ENCODE data around the gene GDF15.
A peak's percentile ranks its signal among the peaks of the same experiment; 100 is the strongest.

GDF15 gene

DNA sequence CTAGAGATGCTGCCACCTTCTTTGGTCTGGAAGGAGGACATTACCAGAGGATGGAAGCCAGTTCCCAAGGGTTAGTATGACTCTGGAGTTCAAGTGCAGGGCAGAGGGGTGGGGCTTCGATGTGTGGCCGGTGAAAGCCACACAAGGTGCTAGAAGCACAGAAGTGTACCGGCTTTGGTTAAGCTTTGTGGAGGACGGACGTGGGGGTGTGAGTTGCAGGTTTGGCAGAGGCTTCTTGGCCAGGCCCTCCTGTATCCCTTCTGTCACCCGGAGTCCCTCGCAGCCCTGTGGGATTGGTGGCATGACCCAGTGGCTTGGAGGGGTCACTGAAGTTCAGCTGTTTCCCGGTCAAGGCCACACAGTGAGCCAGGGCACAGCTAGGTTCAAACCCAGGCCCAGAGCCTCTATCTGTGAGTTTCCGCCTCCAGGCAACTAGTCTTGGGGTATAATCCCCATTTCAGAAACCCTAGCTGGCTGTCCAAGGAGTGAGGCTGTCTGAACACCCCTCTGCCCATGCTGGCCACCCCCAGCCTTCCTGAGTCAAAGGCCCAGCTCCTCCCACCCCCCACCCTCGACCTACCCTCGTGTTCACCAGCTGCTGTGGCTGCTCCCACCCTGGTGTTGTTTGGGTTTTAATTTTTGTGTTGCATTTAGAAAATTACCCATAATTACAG is 28.7 kb downstream of the GDF15 start:
- Histone ChIP-seq H3K36me3 (replicated peaks; ENCODE audit: insufficient read depth, low read length) (no peaks in the 10 kb centered on the region), H4K20me1 (ENCODE audit: insufficient read depth, low read length) (no peaks in the 10 kb centered on the region), H3K4me2 (ENCODE audit: low read depth, low read length) (no peak overlapping the region), H3K79me2 (ENCODE audit: low read length) (no peaks in the 10 kb centered on the region), H3K9ac (ENCODE audit: low read length) (no peak overlapping the region), H3K9me2 (replicated peaks; ENCODE audit: insufficient read depth, low read length) (no peaks in the 10 kb centered on the region), H3F3A (ENCODE audit: insufficient read depth, low read length) (peaks cover 10% of the 10 kb centered on the region), H2AFZ (ENCODE audit: low read length) (no peak overlapping the region), H3K27me3 (replicated peaks; ENCODE audit: insufficient read depth, low read length) (peaks cover 73% of the 10 kb centered on the region), H3K4me1 (ENCODE audit: low read length) (peaks cover 6% of the 10 kb centered on the region), H3K4me3 (ENCODE audit: low read length) (no peak overlapping the region), H3K9me3 (replicated peaks; ENCODE audit: insufficient read depth, low read length) (no peaks in the 10 kb centered on the region), H3K27ac (ENCODE audit: low read length) (no peak overlapping the region)
- TF ChIP-seq, protein P1, sequence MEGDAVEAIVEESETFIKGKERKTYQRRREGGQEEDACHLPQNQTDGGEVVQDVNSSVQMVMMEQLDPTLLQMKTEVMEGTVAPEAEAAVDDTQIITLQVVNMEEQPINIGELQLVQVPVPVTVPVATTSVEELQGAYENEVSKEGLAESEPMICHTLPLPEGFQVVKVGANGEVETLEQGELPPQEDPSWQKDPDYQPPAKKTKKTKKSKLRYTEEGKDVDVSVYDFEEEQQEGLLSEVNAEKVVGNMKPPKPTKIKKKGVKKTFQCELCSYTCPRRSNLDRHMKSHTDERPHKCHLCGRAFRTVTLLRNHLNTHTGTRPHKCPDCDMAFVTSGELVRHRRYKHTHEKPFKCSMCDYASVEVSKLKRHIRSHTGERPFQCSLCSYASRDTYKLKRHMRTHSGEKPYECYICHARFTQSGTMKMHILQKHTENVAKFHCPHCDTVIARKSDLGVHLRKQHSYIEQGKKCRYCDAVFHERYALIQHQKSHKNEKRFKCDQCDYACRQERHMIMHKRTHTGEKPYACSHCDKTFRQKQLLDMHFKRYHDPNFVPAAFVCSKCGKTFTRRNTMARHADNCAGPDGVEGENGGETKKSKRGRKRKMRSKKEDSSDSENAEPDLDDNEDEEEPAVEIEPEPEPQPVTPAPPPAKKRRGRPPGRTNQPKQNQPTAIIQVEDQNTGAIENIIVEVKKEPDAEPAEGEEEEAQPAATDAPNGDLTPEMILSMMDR (IDR thresholded peaks at IDR 0.05; ENCODE audit: low read length) = no peak
- TF ChIP-seq EZH2phosphoT487 (IDR thresholded peaks at IDR 0.05; ENCODE audit: low read length) (no peak), EZH2 (optimal IDR thresholded peaks at IDR 0.05; ENCODE audit: low read depth, low read length) (no peak)
- no peak for DNase-seq

DNA sequence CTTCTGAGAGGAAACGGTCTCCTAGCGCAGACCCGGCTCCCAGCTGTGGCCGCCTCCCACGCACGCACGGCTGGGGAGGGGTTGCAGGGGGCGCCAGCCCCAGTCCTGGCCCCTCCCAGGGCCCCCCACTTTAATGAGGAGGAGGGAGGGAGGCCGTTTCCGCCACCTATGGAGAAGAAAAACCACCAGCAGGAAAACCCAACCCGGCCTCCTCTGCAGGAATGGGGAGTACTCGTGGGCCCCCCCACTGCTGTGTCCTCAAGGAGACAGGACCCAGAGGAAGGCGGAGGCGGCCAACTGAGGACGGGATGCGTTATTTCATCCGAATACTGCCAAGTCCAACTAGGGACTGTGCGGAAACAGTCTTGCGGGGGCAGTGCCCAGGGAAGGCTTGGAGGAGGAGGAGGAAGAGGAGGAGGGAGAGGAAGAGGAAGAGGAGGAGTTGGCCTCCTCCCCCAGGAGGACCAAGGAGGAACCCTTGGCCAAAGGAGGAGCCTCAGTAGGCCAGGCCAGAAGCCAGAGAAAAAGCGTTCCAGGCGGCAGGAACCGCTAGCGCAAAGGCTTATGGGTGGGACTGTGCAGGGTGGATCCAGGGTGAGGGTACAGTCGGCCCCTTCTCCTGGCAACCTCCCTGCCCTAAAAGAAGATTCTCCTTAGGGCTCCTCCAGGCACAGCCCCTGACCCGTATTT is 29.4 kb downstream of the GDF15 start:
- H3K4me2 ChIP-seq (ENCODE audit: low read depth, low read length) = no peak overlapping the region
- no peaks in the 10 kb centered on the region for H3K9me3 ChIP-seq (replicated peaks; ENCODE audit: insufficient read depth, low read length)
- H3K4me1 ChIP-seq (ENCODE audit: low read length) = peaks cover 6% of the 10 kb centered on the region
- H3K79me2 ChIP-seq (ENCODE audit: low read length) = no peaks in the 10 kb centered on the region
- H4K20me1 ChIP-seq (ENCODE audit: insufficient read depth, low read length) = no peaks in the 10 kb centered on the region
- no peaks in the 10 kb centered on the region for H3K36me3 ChIP-seq (replicated peaks; ENCODE audit: insufficient read depth, low read length)
- H2AFZ ChIP-seq (ENCODE audit: low read length) = no peak overlapping the region
- no peak for DNase-seq
- no peak overlapping the region for H3K27ac ChIP-seq (ENCODE audit: low read length)
- TF ChIP-seq EZH2 (optimal IDR thresholded peaks at IDR 0.05; ENCODE audit: low read depth, low read length) = no peak
- TF ChIP-seq, protein P1 (IDR thresholded peaks at IDR 0.05; ENCODE audit: low read length) = no peak
- TF ChIP-seq EZH2phosphoT487 (IDR thresholded peaks at IDR 0.05; ENCODE audit: low read length) = no peak
- peaks cover 73% of the 10 kb centered on the region for H3K27me3 ChIP-seq (replicated peaks; ENCODE audit: insufficient read depth, low read length)
- no peak overlapping the region for H3K4me3 ChIP-seq (ENCODE audit: low read length)
- no peak overlapping the region for H3K9ac ChIP-seq (ENCODE audit: low read length)
- peaks cover 10% of the 10 kb centered on the region for H3F3A ChIP-seq (ENCODE audit: insufficient read depth, low read length)
- no peaks in the 10 kb centered on the region for H3K9me2 ChIP-seq (replicated peaks; ENCODE audit: insufficient read depth, low read length)

DNA sequence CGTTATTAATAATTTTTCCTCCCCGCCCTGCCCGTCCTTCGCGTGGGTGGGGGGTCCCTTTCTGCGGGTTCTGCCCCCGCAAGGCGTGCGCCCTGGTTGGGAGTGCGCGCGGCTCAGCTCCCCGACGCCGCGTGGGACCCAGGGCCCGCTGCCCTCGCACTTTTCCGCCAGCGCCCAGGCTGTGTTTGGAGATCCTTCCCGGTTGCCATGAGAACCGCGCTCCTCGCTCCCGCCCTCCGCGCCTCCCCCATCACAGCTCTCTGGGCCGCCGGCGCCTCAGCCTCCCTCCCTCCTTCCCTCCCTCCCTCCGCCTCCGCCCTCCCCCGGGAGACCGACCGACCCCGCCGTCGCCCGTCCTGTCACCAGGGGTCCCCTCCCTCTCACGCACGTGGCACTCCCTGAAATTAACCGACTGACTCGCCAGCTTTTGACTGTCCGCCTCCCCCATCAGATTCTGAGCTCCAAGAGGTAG is 30.9 kb downstream of the GDF15 start:
- H4K20me1 ChIP-seq (ENCODE audit: insufficient read depth, low read length) = no peaks in the 10 kb centered on the region
- H3K4me1 ChIP-seq (ENCODE audit: low read length) = peaks cover 6% of the 10 kb centered on the region
- peak overlapping the region; percentile 95 for H3K4me2 ChIP-seq (ENCODE audit: low read depth, low read length)
- DNase-seq = no peak
- no peaks in the 10 kb centered on the region for H3K36me3 ChIP-seq (replicated peaks; ENCODE audit: insufficient read depth, low read length)
- peak overlapping the region; percentile 67 for H2AFZ ChIP-seq (ENCODE audit: low read length)
- H3K9me2 ChIP-seq (replicated peaks; ENCODE audit: insufficient read depth, low read length) = no peaks in the 10 kb centered on the region
- H3K27ac ChIP-seq (ENCODE audit: low read length) = no peak overlapping the region
- H3F3A ChIP-seq (ENCODE audit: insufficient read depth, low read length) = peaks cover 10% of the 10 kb centered on the region
- H3K4me3 ChIP-seq (ENCODE audit: low read length) = peak overlapping the region; percentile 47
- H3K27me3 ChIP-seq (replicated peaks; ENCODE audit: insufficient read depth, low read length) = peaks cover 62% of the 10 kb centered on the region
- peak overlapping the region; percentile 21; the same call in 1 of the 2 replicates for H3K9ac ChIP-seq (ENCODE audit: low read length)
- no peaks in the 10 kb centered on the region for H3K9me3 ChIP-seq (replicated peaks; ENCODE audit: insufficient read depth, low read length)
- TF ChIP-seq, protein P1 (IDR thresholded peaks at IDR 0.05; ENCODE audit: low read length) = no peak
- no peak for TF ChIP-seq EZH2 (optimal IDR thresholded peaks at IDR 0.05; ENCODE audit: low read depth, low read length)
- TF ChIP-seq EZH2phosphoT487 (IDR thresholded peaks at IDR 0.05; ENCODE audit: low read length) = no peak
- H3K79me2 ChIP-seq (ENCODE audit: low read length) = no peaks in the 10 kb centered on the region

Data from MM.1S (cell line).